Measurements from ENCODE around the gene KATNAL1. TPM values are rescaled to one million over a fixed set of nuclear protein-coding genes. Genes with fewer than 3 reads are reported as not detected.

The KATNAL1 gene
- total RNA-seq, 3 donors from 2014 or later (not counting 1 experiment from before 2014, with no cell fraction given), result 15.0 to 22.8 (median 21.9) TPM

GRCh38 chr13:30222254-30222653 lies 85.1 kb downstream of the KATNAL1 start:
- H3K36me3 Mint-ChIP-seq, result peaks cover 25% of the 10 kb centered on the region
- H3K4me3 Mint-ChIP-seq, result no peak overlapping the region
- Histone ChIP-seq H3K9me3 (ENCODE audit: control insufficient read depth, insufficient read depth, low read length) (peaks cover 9% of the 10 kb centered on the region), H3K4me1 (ENCODE audit: control insufficient read depth, insufficient read depth, low read length) (no peaks in the 10 kb centered on the region), H3K27me3 (ENCODE audit: control insufficient read depth, insufficient read depth, low read length) (no peaks in the 10 kb centered on the region), H3K4me3 (ENCODE audit: low read length) (no peak overlapping the region), H3K27ac (ENCODE audit: low read length) (no peak overlapping the region), H3K36me3 (ENCODE audit: control insufficient read depth, insufficient read depth, low read length) (peaks cover 10% of the 10 kb centered on the region)
- peak overlapping the region in 1 of 2 donors; percentile 59 for H3K27ac Mint-ChIP-seq
- ATAC-seq (peak in 2 of 3 donors; percentile 26 to 35), DNase-seq (no peak)
- no peak for TF ChIP-seq CTCF (IDR thresholded peaks at IDR 0.05)
- H3K9me3 Mint-ChIP-seq, result peaks cover 0 to 5% of the 10 kb centered on the region in 2 donors
- H3K27me3 Mint-ChIP-seq (ENCODE audit: low read depth in 2 of 2), result no peaks in the 10 kb centered on the region
- peaks cover 5 to 6% of the 10 kb centered on the region in 2 donors for H3K4me1 Mint-ChIP-seq
- intact Hi-C loops (cut with micrococcal nuclease), result no loop called here
- 79% methylated on average over 3 of the region's 3 CpGs for WGBS (ENCODE audit: insufficient coverage)

DNA sequence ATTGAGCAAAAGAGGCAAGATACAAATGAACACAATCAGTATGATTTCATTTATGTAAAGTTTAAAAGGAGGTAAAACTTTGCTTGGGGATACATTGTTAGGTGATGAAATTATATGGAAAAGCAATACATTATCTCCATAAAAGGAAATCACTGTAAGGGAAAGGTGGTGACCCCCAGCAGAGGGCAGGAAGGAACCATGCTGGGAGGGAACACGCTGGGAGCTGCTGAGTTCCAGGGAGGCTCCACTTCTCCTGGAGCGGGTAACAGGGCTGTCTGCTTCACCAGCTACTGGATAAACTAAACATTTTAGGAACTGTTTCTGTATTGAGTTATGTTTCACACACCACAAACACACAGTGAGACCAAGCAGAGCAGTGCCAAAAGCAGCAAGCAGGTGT lies 91.2 kb downstream of the KATNAL1 start:
- no peak overlapping the region for H3K4me3 Mint-ChIP-seq
- Histone ChIP-seq H3K36me3 (ENCODE audit: control insufficient read depth, insufficient read depth, low read length) (peaks cover under 1% of the 10 kb centered on the region), H3K27ac (ENCODE audit: low read length) (no peak overlapping the region), H3K4me3 (ENCODE audit: low read length) (no peak overlapping the region), H3K4me1 (ENCODE audit: control insufficient read depth, insufficient read depth, low read length) (no peaks in the 10 kb centered on the region), H3K27me3 (ENCODE audit: control insufficient read depth, insufficient read depth, low read length) (no peaks in the 10 kb centered on the region), H3K9me3 (ENCODE audit: control insufficient read depth, insufficient read depth, low read length) (no peaks in the 10 kb centered on the region)
- intact Hi-C loops (cut with micrococcal nuclease), result no loop called here
- H3K9me3 Mint-ChIP-seq, result no peaks in the 10 kb centered on the region
- no peaks in the 10 kb centered on the region for H3K27me3 Mint-ChIP-seq (ENCODE audit: low read depth in 2 of 2)
- DNase-seq (no peak), ATAC-seq (no peak)
- no peaks in the 10 kb centered on the region for H3K36me3 Mint-ChIP-seq
- peaks cover 0 to 5% of the 10 kb centered on the region in 2 donors for H3K4me1 Mint-ChIP-seq
- no peak for TF ChIP-seq CTCF (IDR thresholded peaks at IDR 0.05)
- whole genome bisulfite sequencing (ENCODE audit: insufficient coverage), result 100% methylated on average over 2 of the region's 2 CpGs
- no peak overlapping the region for H3K27ac Mint-ChIP-seq

DNA sequence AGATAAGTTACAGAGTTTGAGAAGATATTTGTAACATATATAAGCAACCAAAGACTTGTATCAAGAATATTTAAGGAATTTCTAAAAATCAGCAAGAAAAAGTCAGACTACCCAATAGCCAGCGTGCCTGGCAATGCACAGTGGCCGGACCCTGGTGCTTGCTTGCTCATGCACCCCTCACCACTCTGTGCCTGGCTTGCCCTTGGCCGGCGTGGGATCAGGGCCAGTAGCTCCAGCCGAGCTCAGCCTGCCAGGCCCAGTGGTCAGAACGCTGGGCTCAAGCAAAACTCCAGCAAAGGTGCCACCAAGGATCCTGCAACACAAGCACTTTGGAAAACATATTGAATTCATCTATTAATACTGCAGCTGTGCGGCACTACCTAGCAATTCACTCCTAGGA lies 95.1 kb downstream of the KATNAL1 start:
- no peak overlapping the region for H3K27ac Mint-ChIP-seq
- no peaks in the 10 kb centered on the region for H3K9me3 ChIP-seq (ENCODE audit: control insufficient read depth, insufficient read depth, low read length)
- H3K4me3 ChIP-seq (ENCODE audit: low read length), result no peak overlapping the region
- no peaks in the 10 kb centered on the region for H3K36me3 ChIP-seq (ENCODE audit: control insufficient read depth, insufficient read depth, low read length)
- TF ChIP-seq CTCF (IDR thresholded peaks at IDR 0.05), result no peak
- peaks cover 0 to 5% of the 10 kb centered on the region in 2 donors for H3K4me1 Mint-ChIP-seq
- no peaks in the 10 kb centered on the region for H3K27me3 ChIP-seq (ENCODE audit: control insufficient read depth, insufficient read depth, low read length)
- no peaks in the 10 kb centered on the region for H3K27me3 Mint-ChIP-seq (ENCODE audit: low read depth in 2 of 2)
- no peaks in the 10 kb centered on the region for H3K9me3 Mint-ChIP-seq
- no peaks in the 10 kb centered on the region for H3K4me1 ChIP-seq (ENCODE audit: control insufficient read depth, insufficient read depth, low read length)
- DNase-seq (no peak), ATAC-seq (no peak)
- intact Hi-C loops (cut with micrococcal nuclease), result no loop called here
- no peak overlapping the region for H3K4me3 Mint-ChIP-seq
- no peaks in the 10 kb centered on the region for H3K36me3 Mint-ChIP-seq
- no peak overlapping the region for H3K27ac ChIP-seq (ENCODE audit: low read length)
- over 99% methylated on average over 7 of the region's 7 CpGs for WGBS (ENCODE audit: insufficient coverage)

DNA sequence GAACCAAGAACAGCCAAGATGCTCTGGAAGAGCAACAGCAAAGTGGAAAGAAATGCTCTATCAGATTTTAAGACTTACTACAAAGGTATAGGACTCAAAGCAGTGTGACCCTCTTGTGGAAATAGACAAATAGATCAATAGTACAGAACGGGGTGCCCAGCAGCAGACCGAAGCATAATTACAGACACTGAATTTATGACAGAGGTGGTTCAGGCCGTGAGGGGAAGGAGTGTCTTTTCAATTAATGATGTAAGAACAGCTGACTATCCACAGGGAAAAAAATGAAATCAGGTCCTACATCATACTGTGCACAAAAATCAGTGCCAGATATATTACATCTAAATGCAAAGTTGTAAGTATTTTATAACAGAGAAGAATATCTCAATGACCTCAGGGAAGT lies 95.6 kb downstream of the KATNAL1 start:
- peaks cover 0 to 5% of the 10 kb centered on the region in 2 donors for H3K4me1 Mint-ChIP-seq
- H3K27ac Mint-ChIP-seq, result no peak overlapping the region
- peaks cover under 1% of the 10 kb centered on the region for H3K36me3 ChIP-seq (ENCODE audit: control insufficient read depth, insufficient read depth, low read length)
- TF ChIP-seq CTCF (IDR thresholded peaks at IDR 0.05), result no peak
- no peak overlapping the region for H3K27ac ChIP-seq (ENCODE audit: low read length)
- H3K9me3 Mint-ChIP-seq, result no peaks in the 10 kb centered on the region
- no peaks in the 10 kb centered on the region for H3K27me3 Mint-ChIP-seq (ENCODE audit: low read depth in 2 of 2)
- H3K27me3 ChIP-seq (ENCODE audit: control insufficient read depth, insufficient read depth, low read length), result no peaks in the 10 kb centered on the region
- DNase-seq (no peak), ATAC-seq (no peak)
- no peaks in the 10 kb centered on the region for H3K9me3 ChIP-seq (ENCODE audit: control insufficient read depth, insufficient read depth, low read length)
- H3K4me3 Mint-ChIP-seq, result no peak overlapping the region
- H3K4me3 ChIP-seq (ENCODE audit: low read length), result no peak overlapping the region
- WGBS (ENCODE audit: insufficient coverage), result 95% methylated on average over 3 of the region's 3 CpGs
- no peaks in the 10 kb centered on the region for H3K36me3 Mint-ChIP-seq
- H3K4me1 ChIP-seq (ENCODE audit: control insufficient read depth, insufficient read depth, low read length), result no peaks in the 10 kb centered on the region
- intact Hi-C loops (cut with micrococcal nuclease), result no loop called here

All from natural killer cell (primary cell).